Liver (tissue), 9 donors: ENCODE results near the gene KRT6B. TPM values are rescaled to one million over a fixed set of nuclear protein-coding genes. Genes with fewer than 3 reads are reported as not detected.

Experiments
- DNase-seq: peaks from one replicate; pipeline ENCODE4 v3.0.0-alpha.2; 2017; ENCODE audit warnings: low spot score
- H3K27ac ChIP-seq, 2 donors: one replicate each; pipeline ENCODE4 v1.7.0; 2013; ENCODE audit warnings: inconsistent platforms in 2 of 2, low read length in 2 of 2, control low read depth in 1 of 2, low read depth in 1 of 2, mild to moderate bottlenecking in 1 of 2
- H3K27me3 ChIP-seq, 4 donors: one replicate each; pipeline versions ENCODE4 v1.6.1 to v1.7.0; 2013; ENCODE audit warnings: low read length in 3 of 4, inconsistent platforms in 1 of 4, mild to moderate bottlenecking in 1 of 4, moderate library complexity in 1 of 4; ENCODE audit not compliant: control insufficient read depth in 4 of 4, insufficient read depth in 4 of 4
- H3K36me3 ChIP-seq, 4 donors: one replicate each; pipeline versions ENCODE4 v1.6.1 to v1.7.0; 2013; ENCODE audit warnings: low read length in 3 of 4, mild to moderate bottlenecking in 3 of 4, low read depth in 1 of 4, moderate library complexity in 1 of 4; ENCODE audit not compliant: control insufficient read depth in 4 of 4, insufficient read depth in 3 of 4
- H3K4me1 ChIP-seq, 4 donors: one replicate each; pipeline versions ENCODE4 v1.6.1 to v1.7.0; 2013; ENCODE audit warnings: low read length in 3 of 4, mild to moderate bottlenecking in 3 of 4, moderate library complexity in 1 of 4; ENCODE audit not compliant: control insufficient read depth in 4 of 4, insufficient read depth in 4 of 4
- H3K4me3 ChIP-seq, 3 donors: one replicate each; pipeline versions ENCODE4 v1.6.1 to v1.7.0; 2013; ENCODE audit warnings: low read length in 3 of 3, control low read depth in 1 of 3, low read depth in 1 of 3, mild to moderate bottlenecking in 1 of 3
- H3K9ac ChIP-seq, 2 donors: one replicate each; pipeline ENCODE4 v1.7.0; 2013; ENCODE audit warnings: low read length in 2 of 2, mild to moderate bottlenecking in 2 of 2, moderate library complexity in 2 of 2, control low read depth in 1 of 2, low read depth in 1 of 2
- H3K9me3 ChIP-seq, 4 donors: one replicate each; pipeline versions ENCODE4 v1.6.1 to v1.7.0; 2013; ENCODE audit warnings: low read length in 3 of 4; ENCODE audit not compliant: control insufficient read depth in 4 of 4
- ATF3 ChIP-seq: IDR thresholded peaks from 2 replicates; pipeline ENCODE4 v1.6.1; 2016; ENCODE audit warnings: antibody characterized with exemption
- EGR1 ChIP-seq, 2 donors: IDR thresholded peaks; 2 replicates each; pipeline ENCODE4 v1.6.1; 2016 to 2018; ENCODE audit warnings: antibody characterized with exemption in 2 of 2, low read depth in 2 of 2
- FOXA1 ChIP-seq: IDR thresholded peaks from 2 replicates; pipeline ENCODE4 v1.6.1; 2016; ENCODE audit warnings: antibody characterized with exemption
- FOXA2 ChIP-seq: IDR thresholded peaks from 2 replicates; pipeline ENCODE4 v1.6.1; 2016; ENCODE audit warnings: antibody characterized with exemption
- GABPA ChIP-seq, 2 donors: IDR thresholded peaks in 1 of 2; conservative IDR thresholded peaks in 1 of 2; 2 replicates each; pipeline ENCODE4 v1.6.1; 2016; ENCODE audit warnings: antibody characterized with exemption in 2 of 2, mild to moderate bottlenecking in 1 of 2, moderate library complexity in 1 of 2
- HNF4A ChIP-seq, 2 donors: conservative IDR thresholded peaks; 2 replicates each; pipeline ENCODE4 v1.6.1; 2016; ENCODE audit warnings: antibody characterized with exemption in 2 of 2, mild to moderate bottlenecking in 2 of 2
- HNF4G ChIP-seq: IDR thresholded peaks from 2 replicates; pipeline ENCODE4 v1.6.1; 2016; ENCODE audit warnings: antibody characterized with exemption
- JUND ChIP-seq, 2 donors: IDR thresholded peaks; 2 replicates each; pipeline ENCODE4 v1.6.1; 2016; ENCODE audit warnings: antibody characterized with exemption in 2 of 2
- NR2F2 ChIP-seq: IDR thresholded peaks from 2 replicates; pipeline ENCODE4 v1.6.1; 2016; ENCODE audit warnings: antibody characterized with exemption
- RAD21 ChIP-seq, 2 donors: IDR thresholded peaks; 2 replicates each; pipeline ENCODE4 v1.6.1; 2016; ENCODE audit warnings: antibody characterized with exemption in 2 of 2, mild to moderate bottlenecking in 2 of 2
- RXRA ChIP-seq, 2 donors: IDR thresholded peaks; 2 replicates each; pipeline ENCODE4 v1.6.1; 2017 to 2018; ENCODE audit warnings: antibody characterized with exemption in 2 of 2, mild to moderate bottlenecking in 1 of 2
- SP1 ChIP-seq: IDR thresholded peaks from 2 replicates; pipeline ENCODE4 v1.6.1; 2018; ENCODE audit warnings: antibody characterized with exemption, mild to moderate bottlenecking
- TAF1 ChIP-seq: conservative IDR thresholded peaks from 2 replicates; pipeline ENCODE4 v1.6.1; 2016; ENCODE audit warnings: antibody characterized with exemption, mild to moderate bottlenecking
- YY1 ChIP-seq: IDR thresholded peaks from 2 replicates; pipeline ENCODE4 v1.6.1; 2016; ENCODE audit warnings: antibody characterized with exemption, mild to moderate bottlenecking
- WGBS: extraction: QIAGEN DNeasy Blood & Tissue Kit; methylation state at CpG from one replicate; pipeline ENCODE4 v1.1.7; 2013; 5-methylcytosine and 5-hydroxymethylcytosine counted together
- polyA plus RNA-seq, 2 donors: library from polyadenylated mRNA; stranded (reverse) in 1 of 2; unstranded in 1 of 2; fragments of 200-250 nt in 1 of 2; fragments of >200 nt in 1 of 2; fragmentation: Nextera tagmentation in 1 of 2; extraction: Ambion mirVana in 1 of 2; gene quantifications; one replicate each; pipeline versions ENCODE4 v1.2.1 to v1.2.3, GENCODE V29; 2013 to 2015
- total RNA-seq, 2 donors: library from RNA; depleted of rRNA; stranded (reverse); fragments of >200 nt; gene quantifications; one replicate each; pipeline ENCODE4 v1.2.3, GENCODE V29; 2014
- TF ChIP-seq, protein P1 (sequence below): IDR thresholded peaks from 2 replicates; pipeline ENCODE4 v1.6.1; 2016; ENCODE audit warnings: antibody characterized with exemption
- TF ChIP-seq, protein P2 (sequence below): IDR thresholded peaks from 2 replicates; pipeline ENCODE4 v1.6.1; 2016; ENCODE audit warnings: antibody characterized with exemption
- TF ChIP-seq, protein P3 (sequence below): IDR thresholded peaks from 2 replicates; pipeline ENCODE4 v1.6.1; 2016; ENCODE audit warnings: antibody characterized with exemption, mild to moderate bottlenecking
- TF ChIP-seq, protein P4 (sequence below): fragments of 150-350 bp; IDR thresholded peaks from 2 replicates; pipeline ENCODE4 v1.5.1; 2017; ENCODE audit warnings: improper control_type of control experiment, low read depth, low read length; ENCODE audit not compliant: missing input control
- donor health status: healthy.
- donor health status: healthy.
- donor health status: healthy.
- donor health status: healthy.
- donor health status: healthy.

KRT6B gene
- total and polyA plus RNA-seq, 4 donors: 0.23 TPM; not detected in 3

DNA sequence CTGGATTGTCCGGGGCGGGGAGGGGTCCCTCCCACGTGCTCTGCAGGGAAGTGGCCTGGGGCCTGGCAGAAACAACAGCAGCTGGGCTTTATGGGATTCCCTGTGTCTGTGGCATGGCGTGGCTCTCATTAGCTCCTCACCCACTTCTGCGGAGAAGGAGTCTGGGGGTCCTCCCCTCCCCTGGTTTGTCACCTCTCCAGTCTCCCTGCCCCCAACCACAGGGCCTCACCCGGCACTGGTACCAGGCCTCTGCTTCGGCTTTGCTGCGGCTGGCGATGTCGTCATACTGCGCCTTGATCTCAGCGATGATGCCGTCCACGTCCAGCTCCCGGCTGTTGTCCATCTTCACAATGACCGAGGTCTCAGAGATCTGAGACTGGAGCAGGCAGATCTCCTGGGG is 52.2 kb downstream of the KRT6B start:
- Histone ChIP-seq H3K36me3 (no peaks in the 10 kb centered on the region), H3K27ac (no peak overlapping the region), H3K4me3 (no peak overlapping the region), H3K9me3 (no peaks in the 10 kb centered on the region), H3K4me1 (no peaks in the 10 kb centered on the region), H3K27me3 (no peaks in the 10 kb centered on the region), H3K9ac (no peak overlapping the region)
- no peak for DNase-seq
- WGBS: 95% methylated on average over 16 of the region's 16 CpGs
- no peak for TF ChIP-seq HNF4A (conservative IDR thresholded peaks at IDR 0.05)
- TF ChIP-seq, protein P1, sequence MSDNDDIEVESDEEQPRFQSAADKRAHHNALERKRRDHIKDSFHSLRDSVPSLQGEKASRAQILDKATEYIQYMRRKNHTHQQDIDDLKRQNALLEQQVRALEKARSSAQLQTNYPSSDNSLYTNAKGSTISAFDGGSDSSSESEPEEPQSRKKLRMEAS: no peak
- TF ChIP-seq RXRA (IDR thresholded peaks at IDR 0.05): no peak
- TF ChIP-seq YY1: no peak

GRCh38 chr12:52398176-52398575 is 53.8 kb downstream of the KRT6B start:
- 96% methylated on average over 1 of the region's 1 CpG for WGBS
- Histone ChIP-seq H3K9ac (no peak overlapping the region), H3K36me3 (no peaks in the 10 kb centered on the region), H3K27ac (no peak overlapping the region), H3K4me3 (no peak overlapping the region), H3K27me3 (no peaks in the 10 kb centered on the region), H3K4me1 (no peaks in the 10 kb centered on the region), H3K9me3 (no peaks in the 10 kb centered on the region)
- TF ChIP-seq HNF4A (conservative IDR thresholded peaks at IDR 0.05) (no peak), ATF3 (no peak), RXRA (IDR thresholded peaks at IDR 0.05) (no peak)
- TF ChIP-seq, protein P1: no peak
- DNase-seq: no peak

DNA sequence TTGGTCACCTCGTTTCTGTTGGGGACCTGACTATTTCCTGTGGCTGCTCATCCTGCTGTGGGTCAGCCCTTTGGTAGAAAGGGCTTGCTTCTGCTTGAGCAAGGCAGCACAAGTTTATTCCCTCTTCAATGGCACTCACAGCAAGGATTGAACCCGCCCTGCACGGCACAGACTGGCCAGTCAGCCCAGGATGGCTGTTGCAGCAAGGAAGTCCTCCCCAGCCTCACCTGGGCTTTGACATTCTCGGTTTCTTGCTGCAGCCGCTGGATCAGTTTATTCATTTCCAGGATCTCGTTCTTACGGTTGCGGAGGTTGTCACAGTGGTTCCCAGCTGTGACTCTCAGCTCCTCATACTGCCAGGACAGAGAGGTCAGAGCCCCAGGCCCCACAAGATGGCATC is 55.3 kb downstream of the KRT6B start:
- 84% methylated on average over 8 of the region's 8 CpGs for WGBS
- H3K27me3 ChIP-seq: no peaks in the 10 kb centered on the region
- H3K4me1 ChIP-seq: no peaks in the 10 kb centered on the region
- H3K27ac ChIP-seq: no peak overlapping the region
- H3K4me3 ChIP-seq: no peak overlapping the region
- H3K36me3 ChIP-seq: no peaks in the 10 kb centered on the region
- DNase-seq: no peak
- no peak overlapping the region for H3K9ac ChIP-seq
- no peak for TF ChIP-seq HNF4G
- TF ChIP-seq SP1: no peak
- TF ChIP-seq, protein P2, sequence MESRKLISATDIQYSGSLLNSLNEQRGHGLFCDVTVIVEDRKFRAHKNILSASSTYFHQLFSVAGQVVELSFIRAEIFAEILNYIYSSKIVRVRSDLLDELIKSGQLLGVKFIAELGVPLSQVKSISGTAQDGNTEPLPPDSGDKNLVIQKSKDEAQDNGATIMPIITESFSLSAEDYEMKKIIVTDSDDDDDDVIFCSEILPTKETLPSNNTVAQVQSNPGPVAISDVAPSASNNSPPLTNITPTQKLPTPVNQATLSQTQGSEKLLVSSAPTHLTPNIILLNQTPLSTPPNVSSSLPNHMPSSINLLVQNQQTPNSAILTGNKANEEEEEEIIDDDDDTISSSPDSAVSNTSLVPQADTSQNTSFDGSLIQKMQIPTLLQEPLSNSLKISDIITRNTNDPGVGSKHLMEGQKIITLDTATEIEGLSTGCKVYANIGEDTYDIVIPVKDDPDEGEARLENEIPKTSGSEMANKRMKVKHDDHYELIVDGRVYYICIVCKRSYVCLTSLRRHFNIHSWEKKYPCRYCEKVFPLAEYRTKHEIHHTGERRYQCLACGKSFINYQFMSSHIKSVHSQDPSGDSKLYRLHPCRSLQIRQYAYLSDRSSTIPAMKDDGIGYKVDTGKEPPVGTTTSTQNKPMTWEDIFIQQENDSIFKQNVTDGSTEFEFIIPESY: no peak
- TF ChIP-seq ATF3: no peak
- TF ChIP-seq, protein P3, sequence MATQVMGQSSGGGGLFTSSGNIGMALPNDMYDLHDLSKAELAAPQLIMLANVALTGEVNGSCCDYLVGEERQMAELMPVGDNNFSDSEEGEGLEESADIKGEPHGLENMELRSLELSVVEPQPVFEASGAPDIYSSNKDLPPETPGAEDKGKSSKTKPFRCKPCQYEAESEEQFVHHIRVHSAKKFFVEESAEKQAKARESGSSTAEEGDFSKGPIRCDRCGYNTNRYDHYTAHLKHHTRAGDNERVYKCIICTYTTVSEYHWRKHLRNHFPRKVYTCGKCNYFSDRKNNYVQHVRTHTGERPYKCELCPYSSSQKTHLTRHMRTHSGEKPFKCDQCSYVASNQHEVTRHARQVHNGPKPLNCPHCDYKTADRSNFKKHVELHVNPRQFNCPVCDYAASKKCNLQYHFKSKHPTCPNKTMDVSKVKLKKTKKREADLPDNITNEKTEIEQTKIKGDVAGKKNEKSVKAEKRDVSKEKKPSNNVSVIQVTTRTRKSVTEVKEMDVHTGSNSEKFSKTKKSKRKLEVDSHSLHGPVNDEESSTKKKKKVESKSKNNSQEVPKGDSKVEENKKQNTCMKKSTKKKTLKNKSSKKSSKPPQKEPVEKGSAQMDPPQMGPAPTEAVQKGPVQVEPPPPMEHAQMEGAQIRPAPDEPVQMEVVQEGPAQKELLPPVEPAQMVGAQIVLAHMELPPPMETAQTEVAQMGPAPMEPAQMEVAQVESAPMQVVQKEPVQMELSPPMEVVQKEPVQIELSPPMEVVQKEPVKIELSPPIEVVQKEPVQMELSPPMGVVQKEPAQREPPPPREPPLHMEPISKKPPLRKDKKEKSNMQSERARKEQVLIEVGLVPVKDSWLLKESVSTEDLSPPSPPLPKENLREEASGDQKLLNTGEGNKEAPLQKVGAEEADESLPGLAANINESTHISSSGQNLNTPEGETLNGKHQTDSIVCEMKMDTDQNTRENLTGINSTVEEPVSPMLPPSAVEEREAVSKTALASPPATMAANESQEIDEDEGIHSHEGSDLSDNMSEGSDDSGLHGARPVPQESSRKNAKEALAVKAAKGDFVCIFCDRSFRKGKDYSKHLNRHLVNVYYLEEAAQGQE: no peak
- no peak for TF ChIP-seq TAF1
- TF ChIP-seq EGR1 (IDR thresholded peaks at IDR 0.05; ENCODE audit: low read depth in 2 of 2): no peak
- TF ChIP-seq JUND (IDR thresholded peaks at IDR 0.05): no peak
- no peak for TF ChIP-seq FOXA1
- TF ChIP-seq, protein P4, sequence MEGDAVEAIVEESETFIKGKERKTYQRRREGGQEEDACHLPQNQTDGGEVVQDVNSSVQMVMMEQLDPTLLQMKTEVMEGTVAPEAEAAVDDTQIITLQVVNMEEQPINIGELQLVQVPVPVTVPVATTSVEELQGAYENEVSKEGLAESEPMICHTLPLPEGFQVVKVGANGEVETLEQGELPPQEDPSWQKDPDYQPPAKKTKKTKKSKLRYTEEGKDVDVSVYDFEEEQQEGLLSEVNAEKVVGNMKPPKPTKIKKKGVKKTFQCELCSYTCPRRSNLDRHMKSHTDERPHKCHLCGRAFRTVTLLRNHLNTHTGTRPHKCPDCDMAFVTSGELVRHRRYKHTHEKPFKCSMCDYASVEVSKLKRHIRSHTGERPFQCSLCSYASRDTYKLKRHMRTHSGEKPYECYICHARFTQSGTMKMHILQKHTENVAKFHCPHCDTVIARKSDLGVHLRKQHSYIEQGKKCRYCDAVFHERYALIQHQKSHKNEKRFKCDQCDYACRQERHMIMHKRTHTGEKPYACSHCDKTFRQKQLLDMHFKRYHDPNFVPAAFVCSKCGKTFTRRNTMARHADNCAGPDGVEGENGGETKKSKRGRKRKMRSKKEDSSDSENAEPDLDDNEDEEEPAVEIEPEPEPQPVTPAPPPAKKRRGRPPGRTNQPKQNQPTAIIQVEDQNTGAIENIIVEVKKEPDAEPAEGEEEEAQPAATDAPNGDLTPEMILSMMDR: no peak
- no peak for TF ChIP-seq FOXA2
- no peak for TF ChIP-seq NR2F2
- no peak for TF ChIP-seq HNF4A (conservative IDR thresholded peaks at IDR 0.05)
- TF ChIP-seq, protein P1: no peak
- TF ChIP-seq RXRA (IDR thresholded peaks at IDR 0.05): no peak
- no peak for TF ChIP-seq RAD21 (IDR thresholded peaks at IDR 0.05)
- TF ChIP-seq YY1: no peak
- no peak for TF ChIP-seq GABPA (IDR thresholded peaks at IDR 0.05 in 1 of 2, conservative IDR thresholded peaks at IDR 0.05 in 1 of 2)
- no peaks in the 10 kb centered on the region for H3K9me3 ChIP-seq
